DND-41 (cell line): ENCODE results near the gene LSP1.

Source experiments
- ATAC-seq: fragments of 200-7000 bp; cut with Tn5 transposase; 3 replicates; pipeline ENCODE4 v1.9.1; 2021; ENCODE audit warnings: low read depth; ENCODE audit not compliant: insufficient read depth
- DNase-seq: peaks from one replicate; pipeline ENCODE4 v3.0.0-alpha.2; 2020
- H2AFZ ChIP-seq: 2 replicates; pipeline ENCODE4 v1.6.0; 2012; ENCODE audit warnings: low read depth, low read length
- H3K27ac ChIP-seq: 2 replicates; pipeline ENCODE4 v1.5.1; 2012; ENCODE audit warnings: low read length, inconsistent platforms
- H3K27me3 ChIP-seq: fragments of 200-600 bp; sonication (generic); 2 replicates; pipeline ENCODE4 v1.6.0; 2012; ENCODE audit warnings: low read length, mild to moderate bottlenecking, inconsistent platforms; ENCODE audit not compliant: insufficient read depth, poor library complexity
- H3K36me3 ChIP-seq: 2 replicates; pipeline ENCODE4 v1.5.1; 2012; ENCODE audit warnings: low read length, inconsistent platforms; ENCODE audit not compliant: insufficient read depth
- H3K4me1 ChIP-seq: 2 replicates; pipeline ENCODE4 v1.5.1; 2012; ENCODE audit warnings: mild to moderate bottlenecking, low read length; ENCODE audit not compliant: insufficient read depth
- H3K4me2 ChIP-seq: 2 replicates; pipeline ENCODE4 v1.6.0; 2012; ENCODE audit warnings: mild to moderate bottlenecking, moderate library complexity, low read length, inconsistent platforms; ENCODE audit not compliant: insufficient read depth
- H3K4me3 ChIP-seq, 2 experiments: fragments of 200-600 bp in 1 of 2; shearing (Covaris generic) in 1 of 2; 2 replicates each; pipeline ENCODE4 v1.5.1; 2012 to 2016; ENCODE audit warnings: inconsistent platforms in 2 of 2, low read length in 2 of 2, mild to moderate bottlenecking in 2 of 2, low read depth in 1 of 2, moderate library complexity in 1 of 2
- H3K79me2 ChIP-seq: 2 replicates; pipeline ENCODE4 v1.6.0; 2012; ENCODE audit warnings: low read length, inconsistent platforms; ENCODE audit not compliant: insufficient read depth
- H3K9ac ChIP-seq: 2 replicates; pipeline ENCODE4 v1.6.0; 2012; ENCODE audit warnings: low read depth, mild to moderate bottlenecking, inconsistent platforms, low read length, moderate library complexity
- H3K9me3 ChIP-seq: 2 replicates; pipeline ENCODE4 v1.5.1; 2012; ENCODE audit warnings: low read length, moderate library complexity, mild to moderate bottlenecking, inconsistent platforms; ENCODE audit not compliant: insufficient read depth, severe bottlenecking
- H4K20me1 ChIP-seq: 2 replicates; pipeline ENCODE4 v1.6.0; 2012; ENCODE audit warnings: low read length; ENCODE audit not compliant: insufficient read depth
- CTCF ChIP-seq: IDR thresholded peaks from 2 replicates; pipeline ENCODE4 v1.5.1; 2012; ENCODE audit warnings: borderline replicate concordance, low read length, moderate library complexity, mild to moderate bottlenecking; ENCODE audit not compliant: poor library complexity, severe bottlenecking; ENCODE audit errors: extremely low read depth
- EZH2 ChIP-seq: IDR thresholded peaks from 3 replicates; pipeline ENCODE4 v1.6.1; 2012; ENCODE audit warnings: borderline replicate concordance, low read depth, mild to moderate bottlenecking, moderate library complexity, low read length, inconsistent platforms; ENCODE audit not compliant: severe bottlenecking

The LSP1 gene

DNA sequence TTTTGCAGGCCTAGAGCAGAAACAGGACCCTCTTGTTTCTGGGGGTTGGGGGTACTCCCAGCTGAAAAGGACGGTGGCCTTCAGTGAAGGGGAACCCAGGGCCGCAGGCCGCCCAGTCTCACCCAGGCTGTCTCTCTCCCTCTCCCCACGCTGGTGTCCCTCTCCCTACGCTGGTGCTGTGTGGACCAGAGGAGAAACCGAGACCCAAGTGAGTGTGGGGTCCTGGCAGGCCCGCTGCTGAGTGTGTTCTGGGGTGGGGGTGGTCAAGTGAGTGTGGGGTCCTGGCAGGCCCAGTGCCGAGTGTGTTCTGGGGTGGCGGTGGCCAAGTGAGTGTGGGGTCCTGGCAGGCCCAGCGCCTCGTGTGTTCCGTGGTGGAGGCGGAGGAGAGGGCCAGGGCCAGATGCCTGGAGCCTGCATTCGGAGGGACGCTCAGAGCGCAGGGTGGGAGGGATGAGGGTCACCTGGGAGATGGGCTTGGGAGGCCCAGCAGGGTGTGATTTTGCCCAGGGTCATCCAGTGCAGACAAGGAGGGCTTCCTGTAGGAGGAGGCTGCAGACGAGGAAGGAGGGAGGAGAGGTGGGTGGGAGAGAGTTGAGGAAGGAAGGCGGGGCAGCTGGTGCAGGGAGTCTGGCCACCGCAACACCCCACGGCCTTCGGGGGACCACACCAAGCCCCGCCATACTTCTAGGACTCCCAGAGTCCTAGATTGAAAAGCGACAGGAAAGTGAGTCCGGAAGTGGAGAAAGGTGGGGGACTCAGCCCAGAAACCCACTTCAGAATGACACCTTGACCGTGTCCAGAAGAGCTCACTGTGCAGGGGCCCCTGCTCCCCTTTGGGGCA is 77.0 kb downstream of the LSP1 start:
- H3K4me1 ChIP-seq = no peaks in the 10 kb centered on the region
- H3K27me3 ChIP-seq = no peaks in the 10 kb centered on the region
- H2AFZ ChIP-seq = no peak overlapping the region
- no peak overlapping the region for H3K4me2 ChIP-seq
- TF ChIP-seq CTCF = no peak
- no peak for TF ChIP-seq EZH2
- no peak for ATAC-seq
- H3K9me3 ChIP-seq = no peaks in the 10 kb centered on the region
- no peaks in the 10 kb centered on the region for H4K20me1 ChIP-seq
- no peak for DNase-seq
- no peak overlapping the region for H3K9ac ChIP-seq
- no peaks in the 10 kb centered on the region for H3K36me3 ChIP-seq
- H3K79me2 ChIP-seq = no peaks in the 10 kb centered on the region
- H3K4me3 ChIP-seq = no peak overlapping the region
- H3K27ac ChIP-seq = no peak overlapping the region

GRCh38 chr11:1930462-1930830 is 77.6 kb downstream of the LSP1 start:
- ATAC-seq (0 out of 3 replicates have a peak, but pooled peaks have one; percentile 24), DNase-seq (no peak)
- TF ChIP-seq CTCF = no peak
- Histone ChIP-seq H3K4me3 (no peak overlapping the region), H3K9ac (no peak overlapping the region), H3K9me3 (no peaks in the 10 kb centered on the region), H4K20me1 (no peaks in the 10 kb centered on the region), H3K27me3 (no peaks in the 10 kb centered on the region), H3K27ac (no peak overlapping the region), H3K4me1 (no peaks in the 10 kb centered on the region), H3K36me3 (no peaks in the 10 kb centered on the region), H2AFZ (no peak overlapping the region), H3K79me2 (no peaks in the 10 kb centered on the region), H3K4me2 (no peak overlapping the region)

DNA sequence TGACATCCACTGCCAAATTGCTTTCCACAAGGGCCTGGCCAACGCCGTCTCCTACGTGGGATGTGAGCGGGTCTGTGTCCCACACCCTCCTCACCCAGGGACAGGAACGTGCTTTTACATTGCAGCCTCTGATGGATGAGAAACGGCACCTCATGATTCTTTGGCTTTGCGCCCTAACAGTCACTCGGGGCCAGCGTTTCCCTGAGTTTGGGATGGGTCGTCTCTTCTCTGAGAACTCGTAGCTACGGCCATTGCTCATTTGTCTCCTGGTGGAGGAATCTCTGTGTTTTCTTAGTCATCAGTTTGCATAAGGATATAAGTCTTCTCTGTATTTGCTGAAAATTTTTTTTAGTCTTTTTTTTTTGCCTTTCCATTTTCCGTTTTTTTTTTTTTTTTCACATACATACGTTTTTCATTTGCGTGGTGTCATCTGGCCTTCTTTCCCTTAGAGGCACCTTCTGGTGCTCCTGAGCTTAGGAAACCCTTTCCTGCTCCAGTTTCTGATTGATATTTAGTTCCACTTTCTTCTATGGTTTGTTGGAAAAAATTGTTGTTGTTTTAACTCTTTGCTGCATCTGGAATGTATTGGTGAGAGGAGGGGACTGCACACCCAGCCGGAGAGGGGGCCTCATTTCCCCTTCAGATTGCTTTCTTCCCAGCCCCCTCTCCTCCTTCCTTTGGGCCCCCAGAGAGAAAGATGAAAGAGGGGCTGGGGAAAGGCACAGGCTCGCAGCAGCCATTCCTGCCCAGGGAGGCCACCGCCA is 78.6 kb downstream of the LSP1 start:
- no peaks in the 10 kb centered on the region for H3K36me3 ChIP-seq
- no peak overlapping the region for H3K9ac ChIP-seq
- H3K4me1 ChIP-seq = no peaks in the 10 kb centered on the region
- H2AFZ ChIP-seq = no peak overlapping the region
- H3K27ac ChIP-seq = no peak overlapping the region
- H3K4me2 ChIP-seq = no peak overlapping the region
- H3K4me3 ChIP-seq = no peak overlapping the region
- H3K27me3 ChIP-seq = no peaks in the 10 kb centered on the region
- H3K9me3 ChIP-seq = no peaks in the 10 kb centered on the region
- no peaks in the 10 kb centered on the region for H4K20me1 ChIP-seq
- no peak for DNase-seq
- ATAC-seq = no peak
- no peak for TF ChIP-seq EZH2
- no peak for TF ChIP-seq CTCF
- H3K79me2 ChIP-seq = no peaks in the 10 kb centered on the region
